Activated CD8-positive, alpha-beta T cell treated with anti-CD3 and anti-CD28 coated beads for 36 hours (primary cell): ENCODE results near the gene KCND3. TPM values are rescaled to one million over a fixed set of nuclear protein-coding genes. Genes with fewer than 3 reads are reported as not detected.

ENCODE experiments used
- ATAC-seq: fragments of 200-7000 bp; cut with Tn5 transposase; one replicate; pipeline ENCODE4 v1.10.0; 2021; ENCODE audit warnings: mild to moderate bottlenecking, moderate library complexity
- CTCF ChIA-PET: fragments of 350-600 bp; sonication (Branson Sonifier 250); formaldehyde crosslinking; loops from one replicate; lab custom pipeline; 2021; ENCODE audit warnings: antibody characterized with exemption; lab: Charles Lee
- POLR2A ChIA-PET: fragments of 350-600 bp; sonication (Branson Sonifier 250); formaldehyde crosslinking; loops from one replicate; lab custom pipeline; 2021; ENCODE audit warnings: antibody characterized with exemption; lab: Charles Lee
- DNase-seq: peaks from one replicate; pipeline ENCODE4 v3.0.0-alpha.2; 2020
- H3K27ac Mint-ChIP-seq: one replicate; pipeline ENCODE4 v1.8.0; 2021; ENCODE audit warnings: mild to moderate bottlenecking, mixed read lengths
- H3K27me3 Mint-ChIP-seq: one replicate; pipeline ENCODE4 v1.8.0; 2021; ENCODE audit warnings: mixed read lengths
- H3K36me3 Mint-ChIP-seq: one replicate; pipeline ENCODE4 v1.8.0; 2021; ENCODE audit warnings: low read depth, mixed read lengths
- H3K4me1 Mint-ChIP-seq: one replicate; pipeline ENCODE4 v1.8.0; 2021; ENCODE audit warnings: low read depth, mixed read lengths
- H3K4me3 Mint-ChIP-seq: one replicate; pipeline ENCODE4 v1.8.0; 2021; ENCODE audit warnings: mild to moderate bottlenecking, moderate library complexity, mixed read lengths
- H3K9me3 Mint-ChIP-seq: one replicate; pipeline ENCODE4 v1.8.0; 2021; ENCODE audit warnings: mixed read lengths
- CTCF ChIP-seq: fragments of 200-600 bp; IDR thresholded peaks from one replicate; pipeline ENCODE4 v1.8.0; 2022; ENCODE audit warnings: antibody characterized with exemption, mild to moderate bottlenecking
- intact Hi-C: fragments of 100-400 bp; cut with micrococcal nuclease; formaldehyde crosslinking; loops from one replicate; pipeline ENCODE4 v1.10.0; 2022
- total RNA-seq, 2 experiments: library from RNA; stranded (reverse); gene quantifications; one replicate each; pipeline ENCODE4 v1.2.3, GENCODE V29; 2021

Gene KCND3
- total RNA-seq, 2 experiments from 2014 or later: not detected

- peaks cover 4% of the 10 kb centered on the region for H3K4me1 Mint-ChIP-seq
- H3K36me3 Mint-ChIP-seq: no peaks in the 10 kb centered on the region
- POLR2A ChIA-PET: no interaction called here
- H3K9me3 Mint-ChIP-seq: no peaks in the 10 kb centered on the region
- no peak for DNase-seq
- CTCF ChIA-PET: no interaction called here
- H3K27ac Mint-ChIP-seq: no peak overlapping the region
- ATAC-seq: no peak
- intact Hi-C loops: no loop called here
- TF ChIP-seq CTCF: no peak
- peaks cover 7% of the 10 kb centered on the region for H3K27me3 Mint-ChIP-seq
- H3K4me3 Mint-ChIP-seq: no peak overlapping the region
Measured at GRCh38 chr1:111887875-111888274, 101.6 kb downstream of the KCND3 start.

GRCh38 chr1:111887385-111887784 is 102.1 kb downstream of the KCND3 start:
- Mint-ChIP-seq H3K4me3 (no peak overlapping the region), H3K27me3 (peaks cover 9% of the 10 kb centered on the region), H3K4me1 (peaks cover 4% of the 10 kb centered on the region), H3K27ac (no peak overlapping the region), H3K9me3 (no peaks in the 10 kb centered on the region), H3K36me3 (no peaks in the 10 kb centered on the region)
- POLR2A ChIA-PET: no interaction called here
- ATAC-seq (no peak), DNase-seq (no peak)
- CTCF ChIA-PET: no interaction called here
- intact Hi-C loops: no loop called here
- no peak for TF ChIP-seq CTCF

GRCh38 chr1:111886741-111887140 is 102.7 kb downstream of the KCND3 start:
- Mint-ChIP-seq H3K4me3 (no peak overlapping the region), H3K27me3 (peaks cover 11% of the 10 kb centered on the region), H3K9me3 (no peaks in the 10 kb centered on the region), H3K4me1 (peaks cover 4% of the 10 kb centered on the region), H3K27ac (no peak overlapping the region), H3K36me3 (no peaks in the 10 kb centered on the region)
- TF ChIP-seq CTCF: no peak
- ATAC-seq (no peak), DNase-seq (no peak)
- CTCF ChIA-PET: no interaction called here
- intact Hi-C loops: no loop called here
- POLR2A ChIA-PET: no interaction called here

GRCh38 chr1:111884772-111885443 is 104.6 kb downstream of the KCND3 start:
- ATAC-seq: no peak
- H3K27ac Mint-ChIP-seq: no peak overlapping the region
- H3K36me3 Mint-ChIP-seq: no peaks in the 10 kb centered on the region
- ChIA-PET CTCF (no interaction called here), POLR2A (no interaction called here)
- TF ChIP-seq CTCF: no peak
- H3K4me1 Mint-ChIP-seq: peaks cover 4% of the 10 kb centered on the region
- H3K4me3 Mint-ChIP-seq: no peak overlapping the region
- DNase-seq: no peak
- peaks cover 19% of the 10 kb centered on the region for H3K27me3 Mint-ChIP-seq
- intact Hi-C loops: no loop called here
- H3K9me3 Mint-ChIP-seq: no peaks in the 10 kb centered on the region

GRCh38 chr1:111882986-111883560 is 106.4 kb downstream of the KCND3 start:
- no peak for ATAC-seq
- CTCF ChIA-PET: no interaction called here
- no peak overlapping the region for H3K4me3 Mint-ChIP-seq
- POLR2A ChIA-PET: no interaction called here
- H3K9me3 Mint-ChIP-seq: no peaks in the 10 kb centered on the region
- DNase-seq: no peak
- TF ChIP-seq CTCF: no peak
- no peaks in the 10 kb centered on the region for H3K4me1 Mint-ChIP-seq
- intact Hi-C loops: no loop called here
- peaks cover 23% of the 10 kb centered on the region for H3K27me3 Mint-ChIP-seq
- H3K36me3 Mint-ChIP-seq: no peaks in the 10 kb centered on the region
- no peak overlapping the region for H3K27ac Mint-ChIP-seq
